ENCODE measurements around the gene CLDN18.

Gene CLDN18

GRCh38 chr3:138047596-138048158, 37.7 kb downstream of the CLDN18 start:
- H3K4me3 ChIP-seq (ENCODE audit: low read depth, low read length): no peak overlapping the region
- no peak for TF ChIP-seq CTCF (IDR thresholded peaks at IDR 0.05; ENCODE audit: low read depth, low read length)

- no peak for TF ChIP-seq CTCF (IDR thresholded peaks at IDR 0.05; ENCODE audit: low read depth, low read length)
- H3K4me3 ChIP-seq (ENCODE audit: low read depth, low read length): no peak overlapping the region
Measured at GRCh38 chr3:138049157-138049919, 39.4 kb downstream of the CLDN18 start.

- no peak overlapping the region for H3K4me3 ChIP-seq (ENCODE audit: low read depth, low read length)
- peak; percentile 72 for TF ChIP-seq CTCF (IDR thresholded peaks at IDR 0.05; ENCODE audit: low read depth, low read length)
Measured at GRCh38 chr3:138051947-138052802, 42.2 kb downstream of the CLDN18 start.

GRCh38 chr3:138054057-138054456, 44.1 kb downstream of the CLDN18 start:
- TF ChIP-seq CTCF (IDR thresholded peaks at IDR 0.05; ENCODE audit: low read depth, low read length): no peak

GRCh38 chr3:138057384-138057783, 47.4 kb downstream of the CLDN18 start:
- TF ChIP-seq CTCF (IDR thresholded peaks at IDR 0.05; ENCODE audit: low read depth, low read length): no peak
- H3K4me3 ChIP-seq (ENCODE audit: low read depth, low read length): no peak overlapping the region

More at GRCh38 chr3:138054057-138054456, 44.1 kb downstream of the CLDN18 start:
- H3K4me3 ChIP-seq (ENCODE audit: low read depth, low read length): no peak overlapping the region

GRCh38 chr3:138059261-138059660, 49.3 kb downstream of the CLDN18 start:
- TF ChIP-seq CTCF (IDR thresholded peaks at IDR 0.05; ENCODE audit: low read depth, low read length): no peak

More at GRCh38 chr3:138059261-138059660, 49.3 kb downstream of the CLDN18 start:
- no peak overlapping the region for H3K4me3 ChIP-seq (ENCODE audit: low read depth, low read length)

Measured in WI38 (cell line).